Mesenchymal stem cell (in vitro differentiated cells and primary cell): Measurements from ENCODE around the gene SPTSSB.

Experiments
- DNase-seq: peaks from one replicate; pipeline ENCODE4 v3.0.0-alpha.2; 2013
- H2AFZ ChIP-seq: one replicate; pipeline ENCODE4 v1.6.1; 2013; ENCODE audit warnings: low read depth, mild to moderate bottlenecking, control low read depth, inconsistent platforms, low read length, moderate library complexity
- H2AK5ac ChIP-seq: 2 replicates; pipeline ENCODE4 v1.6.1; 2013; ENCODE audit warnings: low read length, moderate library complexity, mild to moderate bottlenecking, inconsistent platforms; ENCODE audit not compliant: severe bottlenecking
- H2BK120ac ChIP-seq: one replicate; pipeline ENCODE4 v1.6.1; 2013; ENCODE audit warnings: low read depth, mild to moderate bottlenecking, inconsistent platforms, low read length, moderate library complexity
- H2BK12ac ChIP-seq, 2 experiments: one replicate each; pipeline ENCODE4 v1.6.1; 2013; ENCODE audit warnings: inconsistent platforms in 2 of 2, low read length in 2 of 2, mild to moderate bottlenecking in 2 of 2, moderate library complexity in 2 of 2, control low read depth in 1 of 2
- H2BK15ac ChIP-seq: one replicate; pipeline ENCODE4 v1.6.1; 2013; ENCODE audit warnings: mild to moderate bottlenecking, low read depth, inconsistent platforms; ENCODE audit not compliant: poor library complexity, severe bottlenecking
- H2BK5ac ChIP-seq: 2 replicates; pipeline ENCODE4 v1.6.1; 2013; ENCODE audit warnings: low read depth, mild to moderate bottlenecking, low read length, control low read depth, inconsistent platforms; ENCODE audit not compliant: poor library complexity, severe bottlenecking
- H3K14ac ChIP-seq, 2 experiments: one replicate each; pipeline ENCODE4 v1.6.1; 2013; ENCODE audit warnings: inconsistent platforms in 2 of 2, low read length in 2 of 2, control low read depth in 1 of 2, mild to moderate bottlenecking in 1 of 2, moderate library complexity in 1 of 2
- H3K18ac ChIP-seq, 2 experiments: one replicate each; pipeline ENCODE4 v1.6.1; 2013; ENCODE audit warnings: inconsistent platforms in 2 of 2, low read length in 2 of 2, control low read depth in 1 of 2, low read depth in 1 of 2, mild to moderate bottlenecking in 1 of 2
- H3K23ac ChIP-seq, 2 experiments: one replicate each; pipeline ENCODE4 v1.6.1; 2013; ENCODE audit warnings: inconsistent platforms in 2 of 2, low read length in 2 of 2, mild to moderate bottlenecking in 2 of 2, moderate library complexity in 2 of 2, control low read depth in 1 of 2
- H3K27ac ChIP-seq: 2 replicates; pipeline ENCODE4 v1.5.1; 2013; ENCODE audit warnings: mild to moderate bottlenecking, moderate library complexity, low read length, control low read depth, inconsistent platforms; ENCODE audit not compliant: poor library complexity, severe bottlenecking
- H3K27me3 ChIP-seq, 2 experiments: 2 replicates each; pipeline versions ENCODE4 v1.6.1 to v1.7.0; 2013; ENCODE audit warnings: low read length in 2 of 2, mild to moderate bottlenecking in 2 of 2, moderate library complexity in 2 of 2, control low read depth in 1 of 2, inconsistent platforms in 1 of 2; ENCODE audit not compliant: control insufficient read depth in 1 of 2, insufficient read depth in 1 of 2
- H3K36me3 ChIP-seq, 2 experiments: 2 replicates each; pipeline versions ENCODE4 v1.6.1 to v1.7.0; 2013; ENCODE audit warnings: low read length in 2 of 2, control low read depth in 1 of 2, inconsistent platforms in 1 of 2, low read depth in 1 of 2, mild to moderate bottlenecking in 1 of 2; ENCODE audit not compliant: insufficient read depth in 2 of 2, control insufficient read depth in 1 of 2
- H3K4ac ChIP-seq, 2 experiments: one replicate each; pipeline ENCODE4 v1.6.1; 2013; ENCODE audit warnings: inconsistent platforms in 2 of 2, low read length in 2 of 2, mild to moderate bottlenecking in 2 of 2, moderate library complexity in 2 of 2, control low read depth in 1 of 2, low read depth in 1 of 2
- H3K4me1 ChIP-seq: 2 replicates; pipeline ENCODE4 v1.6.1; 2013; ENCODE audit warnings: low read depth, low read length, control low read depth; ENCODE audit not compliant: control insufficient read depth, insufficient read depth
- H3K4me2 ChIP-seq: 2 replicates; pipeline ENCODE4 v1.6.1; 2013; ENCODE audit warnings: low read length, mild to moderate bottlenecking, inconsistent platforms; ENCODE audit not compliant: poor library complexity, severe bottlenecking
- H3K4me3 ChIP-seq, 2 experiments: 2 replicates each; pipeline versions ENCODE4 v1.5.1 to v1.7.0; 2013; ENCODE audit warnings: low read length in 2 of 2, mild to moderate bottlenecking in 2 of 2, control low read depth in 1 of 2, low read depth in 1 of 2; ENCODE audit not compliant: insufficient read depth in 1 of 2
- H3K79me1 ChIP-seq: replicated peaks from 2 replicates; pipeline ENCODE4 v1.6.1; 2013; ENCODE audit warnings: mild to moderate bottlenecking, control low read depth, low read length, inconsistent platforms; ENCODE audit not compliant: poor library complexity, severe bottlenecking
- H3K9ac ChIP-seq: 2 replicates; pipeline ENCODE4 v1.7.0; 2013; ENCODE audit warnings: mild to moderate bottlenecking, low read length, moderate library complexity
- H3K9me3 ChIP-seq: 2 replicates; pipeline ENCODE4 v1.7.0; 2013; ENCODE audit warnings: mild to moderate bottlenecking, low read length; ENCODE audit not compliant: control insufficient read depth
- H4K8ac ChIP-seq: one replicate; pipeline ENCODE4 v1.6.1; 2013; ENCODE audit warnings: inconsistent platforms, mild to moderate bottlenecking, low read length, moderate library complexity
- H4K91ac ChIP-seq: one replicate; pipeline ENCODE4 v1.6.1; 2013; ENCODE audit warnings: mild to moderate bottlenecking, low read length, inconsistent platforms
- WGBS: methylation state at CpG from one replicate; pipeline ENCODE4 v1.1.7; 2013; ENCODE audit warnings: mixed read lengths; 5-methylcytosine and 5-hydroxymethylcytosine counted together

The SPTSSB gene

GRCh38 chr3:161392853-161393252 is 21.5 kb upstream of the SPTSSB start:
- no peak overlapping the region for H2AFZ ChIP-seq

GRCh38 chr3:161390200-161390599 is 18.9 kb upstream of the SPTSSB start:
- Histone ChIP-seq H3K23ac (no peak overlapping the region), H3K4me3 (no peak overlapping the region), H3K4ac (no peak overlapping the region), H4K8ac (no peak overlapping the region), H3K4me2 (no peak overlapping the region), H4K91ac (no peak overlapping the region), H2AFZ (no peak overlapping the region), H2BK12ac (no peak overlapping the region), H3K9ac (no peak overlapping the region), H3K27ac (no peak overlapping the region), H3K18ac (no peak overlapping the region), H2BK5ac (no peak overlapping the region), H3K27me3 (peaks cover 0 to 4% of the 10 kb centered on the region in 2 experiments), H3K9me3 (no peaks in the 10 kb centered on the region), H2BK15ac (no peak overlapping the region), H3K4me1 (no peaks in the 10 kb centered on the region), H3K36me3 (no peaks in the 10 kb centered on the region), H3K79me1 (no peaks in the 10 kb centered on the region), H2AK5ac (no peak overlapping the region), H3K14ac (no peak overlapping the region), H2BK120ac (no peak overlapping the region)
- DNase-seq: no peak
- 100% methylated on average over 1 of the region's 2 CpGs for WGBS

More at GRCh38 chr3:161392853-161393252, 21.5 kb upstream of the SPTSSB start:
- Histone ChIP-seq H3K36me3 (no peaks in the 10 kb centered on the region), H3K4me1 (no peaks in the 10 kb centered on the region), H3K9me3 (peaks cover 3% of the 10 kb centered on the region), H3K27ac (no peak overlapping the region), H3K4me3 (no peak overlapping the region), H3K14ac (no peak overlapping the region), H3K4me2 (no peak overlapping the region), H3K27me3 (peaks cover 0 to 4% of the 10 kb centered on the region in 2 experiments), H4K91ac (no peak overlapping the region), H4K8ac (no peak overlapping the region), H3K4ac (no peak overlapping the region), H3K23ac (no peak overlapping the region), H2BK5ac (no peak overlapping the region), H3K18ac (no peak overlapping the region), H3K79me1 (no peaks in the 10 kb centered on the region), H2AK5ac (no peak overlapping the region), H3K9ac (no peak overlapping the region), H2BK15ac (no peak overlapping the region), H2BK12ac (no peak overlapping the region), H2BK120ac (no peak overlapping the region)
- WGBS: 100% methylated on average over 1 of the region's 1 CpG
- DNase-seq: no peak

- H4K91ac ChIP-seq: no peak overlapping the region
- no peak overlapping the region for H3K14ac ChIP-seq
- no peak overlapping the region for H3K4me3 ChIP-seq
- no peak overlapping the region for H3K27ac ChIP-seq
- no peak overlapping the region for H2AFZ ChIP-seq
- DNase-seq: no peak
- H3K4me2 ChIP-seq: no peak overlapping the region
- no peak overlapping the region for H3K9ac ChIP-seq
- H3K9me3 ChIP-seq: no peaks in the 10 kb centered on the region
- no peaks in the 10 kb centered on the region for H3K79me1 ChIP-seq
- no peak overlapping the region for H2BK120ac ChIP-seq
- no peaks in the 10 kb centered on the region for H3K4me1 ChIP-seq
- no peak overlapping the region for H3K4ac ChIP-seq
- no peaks in the 10 kb centered on the region for H3K36me3 ChIP-seq
- H2AK5ac ChIP-seq: no peak overlapping the region
- H4K8ac ChIP-seq: no peak overlapping the region
- H3K23ac ChIP-seq: no peak overlapping the region
- no peak overlapping the region for H2BK12ac ChIP-seq
- no CpG with 5 or more reads among the region's 3 CpGs for WGBS
- no peak overlapping the region for H2BK5ac ChIP-seq
- H2BK15ac ChIP-seq: no peak overlapping the region
- peaks cover 0 to 4% of the 10 kb centered on the region in 2 experiments for H3K27me3 ChIP-seq
- H3K18ac ChIP-seq: no peak overlapping the region
Measured at GRCh38 chr3:161389445-161390035, 18.2 kb upstream of the SPTSSB start.

GRCh38 chr3:161388855-161389254 is 17.5 kb upstream of the SPTSSB start:
- Histone ChIP-seq H3K18ac (no peak overlapping the region), H3K4ac (no peak overlapping the region), H3K4me1 (no peaks in the 10 kb centered on the region), H2BK5ac (no peak overlapping the region), H3K9ac (no peak overlapping the region), H3K36me3 (no peaks in the 10 kb centered on the region), H2BK120ac (no peak overlapping the region), H4K8ac (no peak overlapping the region), H3K4me3 (no peak overlapping the region), H3K27ac (no peak overlapping the region), H3K23ac (no peak overlapping the region), H3K79me1 (no peaks in the 10 kb centered on the region), H2AFZ (no peak overlapping the region), H2BK15ac (no peak overlapping the region), H4K91ac (no peak overlapping the region), H3K9me3 (no peaks in the 10 kb centered on the region), H3K4me2 (no peak overlapping the region), H2AK5ac (no peak overlapping the region), H2BK12ac (no peak overlapping the region), H3K14ac (no peak overlapping the region), H3K27me3 (peaks cover 0 to 4% of the 10 kb centered on the region in 2 experiments)
- no peak for DNase-seq
